ENCODE measurements around the gene ZNF750. TPM values are rescaled to one million over a fixed set of nuclear protein-coding genes. Genes with fewer than 3 reads are reported as not detected.

ZNF750 gene
- total and polyA plus RNA-seq, 4 donors: 0.02 to 0.08 TPM; not detected in 2

GRCh38 chr17:82835122-82835521, 4.7 kb downstream of the ZNF750 start:
- H3K9me3 ChIP-seq (ENCODE audit: control insufficient read depth in 4 of 4, low read length in 3 of 4): no peaks in the 10 kb centered on the region
- peaks cover 7 to 25% (median 16%) of the 10 kb centered on the region in 4 donors for H3K4me1 ChIP-seq (ENCODE audit: control insufficient read depth in 4 of 4, insufficient read depth in 4 of 4, low read length in 3 of 4)
- no peak overlapping the region for H3K9ac ChIP-seq (ENCODE audit: low read depth in 1 of 2, low read length in 2 of 2)
- DNase-seq (ENCODE audit: low spot score): no peak
- H3K36me3 ChIP-seq (ENCODE audit: control insufficient read depth in 4 of 4, insufficient read depth in 3 of 4, low read depth in 1 of 4, low read length in 3 of 4): peaks cover 0 to 1% (median 0%) of the 10 kb centered on the region in 4 donors
- no peaks in the 10 kb centered on the region for H3K27me3 ChIP-seq (ENCODE audit: control insufficient read depth in 4 of 4, insufficient read depth in 4 of 4, low read length in 3 of 4)
- no peak overlapping the region for H3K4me3 ChIP-seq (ENCODE audit: low read depth in 1 of 3, low read length in 3 of 3)
- WGBS: 88% methylated on average over 9 of the region's 9 CpGs
- TF ChIP-seq GABPA (IDR thresholded peaks at IDR 0.05 in 1 of 2, conservative IDR thresholded peaks at IDR 0.05 in 1 of 2): no peak
- TF ChIP-seq, protein P1, sequence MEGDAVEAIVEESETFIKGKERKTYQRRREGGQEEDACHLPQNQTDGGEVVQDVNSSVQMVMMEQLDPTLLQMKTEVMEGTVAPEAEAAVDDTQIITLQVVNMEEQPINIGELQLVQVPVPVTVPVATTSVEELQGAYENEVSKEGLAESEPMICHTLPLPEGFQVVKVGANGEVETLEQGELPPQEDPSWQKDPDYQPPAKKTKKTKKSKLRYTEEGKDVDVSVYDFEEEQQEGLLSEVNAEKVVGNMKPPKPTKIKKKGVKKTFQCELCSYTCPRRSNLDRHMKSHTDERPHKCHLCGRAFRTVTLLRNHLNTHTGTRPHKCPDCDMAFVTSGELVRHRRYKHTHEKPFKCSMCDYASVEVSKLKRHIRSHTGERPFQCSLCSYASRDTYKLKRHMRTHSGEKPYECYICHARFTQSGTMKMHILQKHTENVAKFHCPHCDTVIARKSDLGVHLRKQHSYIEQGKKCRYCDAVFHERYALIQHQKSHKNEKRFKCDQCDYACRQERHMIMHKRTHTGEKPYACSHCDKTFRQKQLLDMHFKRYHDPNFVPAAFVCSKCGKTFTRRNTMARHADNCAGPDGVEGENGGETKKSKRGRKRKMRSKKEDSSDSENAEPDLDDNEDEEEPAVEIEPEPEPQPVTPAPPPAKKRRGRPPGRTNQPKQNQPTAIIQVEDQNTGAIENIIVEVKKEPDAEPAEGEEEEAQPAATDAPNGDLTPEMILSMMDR (IDR thresholded peaks at IDR 0.05; ENCODE audit: low read depth, low read length, missing input control): no peak
- no peak for TF ChIP-seq JUND (IDR thresholded peaks at IDR 0.05)
- no peak for TF ChIP-seq EGR1 (IDR thresholded peaks at IDR 0.05; ENCODE audit: low read depth in 2 of 2)
- no peak for TF ChIP-seq YY1 (IDR thresholded peaks at IDR 0.05)
- TF ChIP-seq SP1 (IDR thresholded peaks at IDR 0.05): no peak
- H3K27ac ChIP-seq (ENCODE audit: low read depth in 1 of 2, low read length in 2 of 2): no peak overlapping the region

DNA sequence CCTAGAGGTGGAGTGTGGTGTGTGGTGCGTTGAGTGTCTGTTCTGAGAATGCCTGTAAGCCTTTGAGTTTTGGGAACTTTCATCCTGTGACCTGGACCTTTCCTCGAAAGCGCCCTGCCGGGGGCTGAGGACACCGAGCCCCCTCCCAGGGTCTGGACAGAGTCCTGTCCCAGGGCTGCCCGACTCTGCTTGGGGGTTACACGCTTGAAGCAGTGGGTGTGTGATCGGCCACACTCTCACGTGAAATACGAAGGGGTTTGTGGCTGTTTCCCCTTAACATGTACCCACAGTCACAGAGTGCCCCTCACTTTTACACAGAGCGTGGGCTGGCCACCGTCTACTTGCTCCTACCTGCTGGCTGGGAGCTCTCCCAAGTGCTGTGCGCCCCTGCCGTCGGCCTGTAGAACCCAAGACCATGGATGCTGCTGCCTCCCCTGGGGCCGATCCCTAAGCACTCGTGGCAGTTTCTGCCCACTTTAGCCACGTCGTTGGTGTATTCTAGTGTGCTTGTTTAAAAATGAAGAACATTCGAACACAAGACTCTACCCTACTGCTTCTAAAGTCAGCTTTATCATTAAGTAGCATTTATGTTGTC, 6.8 kb downstream of the ZNF750 start:
- Histone ChIP-seq H3K4me3 (ENCODE audit: low read depth in 1 of 3, low read length in 3 of 3) (no peak overlapping the region), H3K27ac (ENCODE audit: low read depth in 1 of 2, low read length in 2 of 2) (no peak overlapping the region), H3K4me1 (ENCODE audit: control insufficient read depth in 4 of 4, insufficient read depth in 4 of 4, low read length in 3 of 4) (peaks cover 4 to 17% (median 11%) of the 10 kb centered on the region in 4 donors), H3K27me3 (ENCODE audit: control insufficient read depth in 4 of 4, insufficient read depth in 4 of 4, low read length in 3 of 4) (no peaks in the 10 kb centered on the region), H3K9ac (ENCODE audit: low read depth in 1 of 2, low read length in 2 of 2) (no peak overlapping the region), H3K9me3 (ENCODE audit: control insufficient read depth in 4 of 4, low read length in 3 of 4) (no peaks in the 10 kb centered on the region), H3K36me3 (ENCODE audit: control insufficient read depth in 4 of 4, insufficient read depth in 3 of 4, low read depth in 1 of 4, low read length in 3 of 4) (peaks cover 0 to 4% (median 1%) of the 10 kb centered on the region in 4 donors)
- TF ChIP-seq, protein P2, sequence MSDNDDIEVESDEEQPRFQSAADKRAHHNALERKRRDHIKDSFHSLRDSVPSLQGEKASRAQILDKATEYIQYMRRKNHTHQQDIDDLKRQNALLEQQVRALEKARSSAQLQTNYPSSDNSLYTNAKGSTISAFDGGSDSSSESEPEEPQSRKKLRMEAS (IDR thresholded peaks at IDR 0.05): no peak
- TF ChIP-seq REST (IDR thresholded peaks at IDR 0.05) (no peak), ZBTB33 (IDR thresholded peaks at IDR 0.05) (no peak), EGR1 (IDR thresholded peaks at IDR 0.05; ENCODE audit: low read depth in 2 of 2) (no peak), SP1 (IDR thresholded peaks at IDR 0.05) (no peak), HNF4G (IDR thresholded peaks at IDR 0.05) (no peak), RAD21 (IDR thresholded peaks at IDR 0.05) (no peak), FOXA1 (IDR thresholded peaks at IDR 0.05) (no peak), FOXA2 (IDR thresholded peaks at IDR 0.05) (no peak), JUND (IDR thresholded peaks at IDR 0.05) (no peak), GABPA (IDR thresholded peaks at IDR 0.05 in 1 of 2, conservative IDR thresholded peaks at IDR 0.05 in 1 of 2) (no peak), YY1 (IDR thresholded peaks at IDR 0.05) (no peak), HNF4A (conservative IDR thresholded peaks at IDR 0.05) (no peak), NR2F2 (IDR thresholded peaks at IDR 0.05) (no peak), RXRA (IDR thresholded peaks at IDR 0.05) (no peak), TAF1 (conservative IDR thresholded peaks at IDR 0.05) (no peak)
- TF ChIP-seq, protein P3, sequence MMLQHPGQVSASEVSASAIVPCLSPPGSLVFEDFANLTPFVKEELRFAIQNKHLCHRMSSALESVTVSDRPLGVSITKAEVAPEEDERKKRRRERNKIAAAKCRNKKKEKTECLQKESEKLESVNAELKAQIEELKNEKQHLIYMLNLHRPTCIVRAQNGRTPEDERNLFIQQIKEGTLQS (IDR thresholded peaks at IDR 0.05): no peak
- TF ChIP-seq, protein P1 (IDR thresholded peaks at IDR 0.05; ENCODE audit: low read depth, low read length, missing input control): no peak
- WGBS: 95% methylated on average over 20 of the region's 20 CpGs
- DNase-seq (ENCODE audit: low spot score): no peak
